OCI-LY3 (cell line): Measurements from ENCODE around the gene ZNF319.

Experiments used
- CTCF ChIP-seq: fragments of 200-600, 300-600 bp; sonication (generic); IDR thresholded peaks from 2 replicates; pipeline ENCODE4 v1.5.1; 2014; ENCODE audit warnings: antibody characterized with exemption, low read length, low read depth
- EZH2phosphoT487 ChIP-seq: fragments of 200-600 bp; shearing (Covaris generic); IDR thresholded peaks from 2 replicates; pipeline ENCODE4 v1.6.1; 2018; ENCODE audit warnings: antibody characterized with exemption, mixed run types, low read depth

- no peak for TF ChIP-seq CTCF
- TF ChIP-seq EZH2phosphoT487: no peak
These were observed 30.9 kb downstream of the ZNF319 start for GRCh38 chr16:57969451-57970123.
